Measurements from ENCODE around the gene ITPR2.

- TF ChIP-seq, protein P1, sequence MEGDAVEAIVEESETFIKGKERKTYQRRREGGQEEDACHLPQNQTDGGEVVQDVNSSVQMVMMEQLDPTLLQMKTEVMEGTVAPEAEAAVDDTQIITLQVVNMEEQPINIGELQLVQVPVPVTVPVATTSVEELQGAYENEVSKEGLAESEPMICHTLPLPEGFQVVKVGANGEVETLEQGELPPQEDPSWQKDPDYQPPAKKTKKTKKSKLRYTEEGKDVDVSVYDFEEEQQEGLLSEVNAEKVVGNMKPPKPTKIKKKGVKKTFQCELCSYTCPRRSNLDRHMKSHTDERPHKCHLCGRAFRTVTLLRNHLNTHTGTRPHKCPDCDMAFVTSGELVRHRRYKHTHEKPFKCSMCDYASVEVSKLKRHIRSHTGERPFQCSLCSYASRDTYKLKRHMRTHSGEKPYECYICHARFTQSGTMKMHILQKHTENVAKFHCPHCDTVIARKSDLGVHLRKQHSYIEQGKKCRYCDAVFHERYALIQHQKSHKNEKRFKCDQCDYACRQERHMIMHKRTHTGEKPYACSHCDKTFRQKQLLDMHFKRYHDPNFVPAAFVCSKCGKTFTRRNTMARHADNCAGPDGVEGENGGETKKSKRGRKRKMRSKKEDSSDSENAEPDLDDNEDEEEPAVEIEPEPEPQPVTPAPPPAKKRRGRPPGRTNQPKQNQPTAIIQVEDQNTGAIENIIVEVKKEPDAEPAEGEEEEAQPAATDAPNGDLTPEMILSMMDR (IDR thresholded peaks at IDR 0.05), result no peak
- no peak for TF ChIP-seq POLR2A (IDR thresholded peaks at IDR 0.05)
These were observed 88.9 kb downstream of the ITPR2 start for GRCh38 chr12:26744042-26744626.

All from adrenal gland (tissue), 5 donors.